Neural cell (in vitro differentiated cells): ENCODE data around the gene SRCAP. TPM values are rescaled to one million over a fixed set of nuclear protein-coding genes. Genes with fewer than 3 reads are reported as not detected.

Experiments used
- H2AFZ ChIP-seq: fragments of 200-600, 300-800 bp; sonication (generic), shearing (Covaris generic); 2 replicates; pipeline ENCODE4 v1.6.0; 2014; ENCODE audit warnings: low read depth, mild to moderate bottlenecking, antibody characterized with exemption, low read length, moderate library complexity
- H3F3A ChIP-seq: fragments of 200-600 bp; shearing (Covaris generic); 2 replicates; pipeline ENCODE4 v1.6.1; 2016; ENCODE audit warnings: mild to moderate bottlenecking, moderate library complexity, mixed read lengths, antibody characterized with exemption, low read length; ENCODE audit not compliant: insufficient read depth, poor library complexity, severe bottlenecking
- H3K27ac ChIP-seq: fragments of 200-600, 300-800 bp; sonication (generic), shearing (Covaris generic); 2 replicates; pipeline ENCODE4 v1.5.1; 2014; ENCODE audit warnings: mild to moderate bottlenecking, low read length, moderate library complexity
- H3K27me3 ChIP-seq: fragments of 300-800, 200-600 bp; sonication (generic), shearing (Covaris generic); 2 replicates; pipeline ENCODE4 v1.6.0; 2014; ENCODE audit warnings: mild to moderate bottlenecking, low read depth, low read length, moderate library complexity; ENCODE audit not compliant: insufficient read depth
- H3K36me3 ChIP-seq: fragments of 300-800, 200-600 bp; sonication (generic), shearing (Covaris generic); 2 replicates; pipeline ENCODE4 v1.5.1; 2014; ENCODE audit warnings: mild to moderate bottlenecking, antibody characterized with exemption, low read length, moderate library complexity; ENCODE audit not compliant: insufficient read depth
- H3K4me2 ChIP-seq: fragments of 300-800, 200-600 bp; sonication (generic), shearing (Covaris generic); 2 replicates; pipeline ENCODE4 v1.6.0; 2014; ENCODE audit warnings: mild to moderate bottlenecking, low read length
- H3K4me3 ChIP-seq: fragments of 300-800, 200-600 bp; sonication (generic), shearing (Covaris generic); 2 replicates; pipeline ENCODE4 v1.5.1; 2014; ENCODE audit warnings: mild to moderate bottlenecking, low read length, moderate library complexity
- H3K79me2 ChIP-seq: fragments of 200-600 bp; shearing (Covaris generic); replicated peaks from 2 replicates; pipeline ENCODE4 v1.6.0; 2014; ENCODE audit warnings: mild to moderate bottlenecking, low read length, moderate library complexity; ENCODE audit not compliant: insufficient read depth
- H3K9ac ChIP-seq: fragments of 300-800, 200-600 bp; sonication (generic), shearing (Covaris generic); 2 replicates; pipeline ENCODE4 v1.6.1; 2016; ENCODE audit warnings: mild to moderate bottlenecking, low read length, mixed read lengths
- H3K9me2 ChIP-seq: fragments of 200-600 bp; shearing (Covaris generic); 2 replicates; pipeline ENCODE4 v1.6.1; 2016; ENCODE audit warnings: mild to moderate bottlenecking, low read length, mixed read lengths; ENCODE audit not compliant: insufficient read depth
- H3K9me3 ChIP-seq: fragments of 200-600, 300-800 bp; sonication (generic), shearing (Covaris generic); 2 replicates; pipeline ENCODE4 v1.6.1; 2016; ENCODE audit warnings: mild to moderate bottlenecking, mixed run types, low read length, moderate library complexity, mixed read lengths
- H4K20me1 ChIP-seq: fragments of 200-600 bp; shearing (Covaris generic); 2 replicates; pipeline ENCODE4 v1.6.1; 2016; ENCODE audit warnings: mild to moderate bottlenecking, mixed run types; ENCODE audit not compliant: insufficient read depth
- CTCF ChIP-seq: fragments of 450-650 bp; IDR thresholded peaks from 2 replicates; pipeline ENCODE4 v1.5.1; 2014; ENCODE audit warnings: antibody characterized with exemption, mild to moderate bottlenecking, moderate library complexity; ENCODE audit not compliant: poor library complexity, severe bottlenecking
- EP300 ChIP-seq: fragments of 450-650 bp; conservative IDR thresholded peaks from 2 replicates; pipeline ENCODE4 v1.6.1; 2014; ENCODE audit warnings: antibody characterized with exemption, mild to moderate bottlenecking, moderate library complexity; ENCODE audit not compliant: poor library complexity, severe bottlenecking
- EZH2 ChIP-seq: fragments of 200-600, 300-800 bp; shearing (Covaris generic), sonication (generic); IDR thresholded peaks from 2 replicates; pipeline ENCODE4 v1.6.1; 2014; ENCODE audit warnings: antibody characterized with exemption, low read length, borderline replicate concordance, mild to moderate bottlenecking; ENCODE audit not compliant: insufficient read depth, poor library complexity, severe bottlenecking
- MXI1 ChIP-seq: fragments of 450-650 bp; conservative IDR thresholded peaks from 2 replicates; pipeline ENCODE4 v1.6.1; 2014; ENCODE audit warnings: antibody characterized with exemption, mild to moderate bottlenecking; ENCODE audit not compliant: poor library complexity, severe bottlenecking
- POLR2AphosphoS5 ChIP-seq: IDR thresholded peaks from 2 replicates; pipeline ENCODE4 v1.6.1; 2012
- RAD21 ChIP-seq: fragments of 450-650 bp; conservative IDR thresholded peaks from 2 replicates; pipeline ENCODE4 v1.6.1; 2014; ENCODE audit warnings: antibody characterized with exemption, mild to moderate bottlenecking, moderate library complexity
- REST ChIP-seq: IDR thresholded peaks from 2 replicates; pipeline ENCODE4 v1.6.1; 2012; ENCODE audit warnings: borderline replicate concordance
- SMC3 ChIP-seq: fragments of 450-650 bp; conservative IDR thresholded peaks from 2 replicates; pipeline ENCODE4 v1.6.1; 2014; ENCODE audit warnings: antibody characterized with exemption, mild to moderate bottlenecking, moderate library complexity; ENCODE audit not compliant: poor library complexity
- TAF1 ChIP-seq: IDR thresholded peaks from 2 replicates; pipeline ENCODE4 v1.6.1; 2012; ENCODE audit warnings: low read depth
- polyA plus RNA-seq: library from polyadenylated mRNA; depleted of rRNA; stranded (reverse); fragments of >200 nt; gene quantifications from 2 replicates; pipeline ENCODE4 v1.2.3, GENCODE V29; 2014

Gene SRCAP
- polyA plus RNA-seq, 1 donor from 2014 or later = 0.76 TPM

- H4K20me1 ChIP-seq = no peaks in the 10 kb centered on the region
- no peak overlapping the region for H2AFZ ChIP-seq
- H3K79me2 ChIP-seq = peaks cover 4% of the 10 kb centered on the region
- H3K4me3 ChIP-seq = no peak overlapping the region
- no peaks in the 10 kb centered on the region for H3K27me3 ChIP-seq
- no peaks in the 10 kb centered on the region for H3F3A ChIP-seq
- TF ChIP-seq SMC3 (no peak), POLR2AphosphoS5 (no peak), CTCF (no peak), EZH2 (no peak), RAD21 (no peak), EP300 (no peak), REST (no peak), MXI1 (no peak), TAF1 (no peak)
- H3K9me2 ChIP-seq = no peaks in the 10 kb centered on the region
- no peak overlapping the region for H3K9ac ChIP-seq
- no peaks in the 10 kb centered on the region for H3K36me3 ChIP-seq
- H3K9me3 ChIP-seq = no peaks in the 10 kb centered on the region
- H3K4me2 ChIP-seq = no peak overlapping the region
- no peak overlapping the region for H3K27ac ChIP-seq
These were observed 69.7 kb downstream of the SRCAP start for GRCh38 chr16:30768583-30769181.

- no peaks in the 10 kb centered on the region for H3F3A ChIP-seq
- H4K20me1 ChIP-seq = no peaks in the 10 kb centered on the region
- H3K9me3 ChIP-seq = no peaks in the 10 kb centered on the region
- H3K79me2 ChIP-seq = no peaks in the 10 kb centered on the region
- H3K9ac ChIP-seq = no peak overlapping the region
- H2AFZ ChIP-seq = no peak overlapping the region
- TF ChIP-seq SMC3 (no peak), EZH2 (no peak), CTCF (no peak), REST (no peak), MXI1 (no peak), POLR2AphosphoS5 (no peak), EP300 (no peak), TAF1 (no peak), RAD21 (no peak)
- no peak overlapping the region for H3K4me3 ChIP-seq
- no peaks in the 10 kb centered on the region for H3K9me2 ChIP-seq
- no peaks in the 10 kb centered on the region for H3K27me3 ChIP-seq
- H3K27ac ChIP-seq = no peak overlapping the region
- H3K4me2 ChIP-seq = no peak overlapping the region
- H3K36me3 ChIP-seq = no peaks in the 10 kb centered on the region
These were observed 70.6 kb downstream of the SRCAP start for GRCh38 chr16:30769379-30770089.
